Prostate gland (tissue), 2 donors: ENCODE data around the gene TTLL5.

Source experiments
- CTCF ChIP-seq, 4 experiments: fragments of 200-600 bp in 2 of 4; fragments of 450-650 bp in 2 of 4; sonication (generic) in 2 of 4; IDR thresholded peaks; 1 replicate in 3 of 4; 2 replicates in 1 of 4; pipeline ENCODE4 v1.5.1; 2016 to 2019; ENCODE audit warnings: antibody characterized with exemption in 4 of 4, mild to moderate bottlenecking in 2 of 4, moderate library complexity in 2 of 4
- POLR2A ChIP-seq: fragments of 450-650 bp; IDR thresholded peaks from one replicate; pipeline ENCODE4 v1.6.1; 2016; ENCODE audit warnings: antibody characterized with exemption, mild to moderate bottlenecking
- POLR2AphosphoS5 ChIP-seq: sonication (generic); formaldehyde crosslinking; IDR thresholded peaks from one replicate; pipeline ENCODE4 v1.6.1; 2017; ENCODE audit warnings: antibody characterized with exemption

DNA sequence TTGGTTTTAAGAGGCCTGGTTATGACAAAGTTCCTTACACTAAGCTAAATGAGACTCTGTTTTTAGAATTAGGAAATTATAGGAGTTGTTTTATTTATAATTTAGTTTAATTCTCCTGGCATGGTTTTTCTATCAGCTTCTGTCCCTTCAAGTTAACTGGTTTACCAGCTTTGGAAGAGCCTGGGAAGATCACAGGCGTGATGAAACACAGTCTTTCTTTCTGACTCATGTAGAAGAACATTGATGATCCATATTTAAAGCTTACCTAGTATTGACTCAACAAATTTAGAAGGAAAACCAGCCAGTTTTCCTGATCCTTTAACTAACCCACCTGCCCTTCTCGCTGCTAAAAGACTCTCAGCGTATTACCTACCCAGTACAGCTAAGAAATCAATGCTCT, 165.6 kb downstream of the TTLL5 start:
- TF ChIP-seq POLR2A (no peak), CTCF (IDR thresholded peaks at IDR 0.05) (no peak), POLR2AphosphoS5 (no peak)
